ENCODE data around the gene HIGD1B. TPM values are rescaled to one million over a fixed set of nuclear protein-coding genes. Genes with fewer than 3 reads are reported as not detected.
A peak's percentile ranks its signal among the peaks of the same experiment; 100 is the strongest.

Gene HIGD1B
- total and polyA plus RNA-seq, 12 donors, result 0.50 to 7.1 (median 1.8) TPM; not detected in 8

- Histone ChIP-seq H3K27ac (no peak overlapping the region), H3K36me3 (replicated peaks in 1 of 2) (no peaks in the 10 kb centered on the region), H3K4me1 (replicated peaks in 1 of 2) (peaks cover 10 to 17% of the 10 kb centered on the region in 2 donors), H3K9me3 (replicated peaks in 1 of 3) (no peaks in the 10 kb centered on the region), H3K27me3 (peaks cover 60% of the 10 kb centered on the region), H3K4me3 (no peak overlapping the region)
- intact Hi-C loops (cut with DNase I), result no loop called here
- TF ChIP-seq, protein P1, sequence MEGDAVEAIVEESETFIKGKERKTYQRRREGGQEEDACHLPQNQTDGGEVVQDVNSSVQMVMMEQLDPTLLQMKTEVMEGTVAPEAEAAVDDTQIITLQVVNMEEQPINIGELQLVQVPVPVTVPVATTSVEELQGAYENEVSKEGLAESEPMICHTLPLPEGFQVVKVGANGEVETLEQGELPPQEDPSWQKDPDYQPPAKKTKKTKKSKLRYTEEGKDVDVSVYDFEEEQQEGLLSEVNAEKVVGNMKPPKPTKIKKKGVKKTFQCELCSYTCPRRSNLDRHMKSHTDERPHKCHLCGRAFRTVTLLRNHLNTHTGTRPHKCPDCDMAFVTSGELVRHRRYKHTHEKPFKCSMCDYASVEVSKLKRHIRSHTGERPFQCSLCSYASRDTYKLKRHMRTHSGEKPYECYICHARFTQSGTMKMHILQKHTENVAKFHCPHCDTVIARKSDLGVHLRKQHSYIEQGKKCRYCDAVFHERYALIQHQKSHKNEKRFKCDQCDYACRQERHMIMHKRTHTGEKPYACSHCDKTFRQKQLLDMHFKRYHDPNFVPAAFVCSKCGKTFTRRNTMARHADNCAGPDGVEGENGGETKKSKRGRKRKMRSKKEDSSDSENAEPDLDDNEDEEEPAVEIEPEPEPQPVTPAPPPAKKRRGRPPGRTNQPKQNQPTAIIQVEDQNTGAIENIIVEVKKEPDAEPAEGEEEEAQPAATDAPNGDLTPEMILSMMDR (IDR thresholded peaks at IDR 0.05), result no peak
- TF ChIP-seq POLR2A (IDR thresholded peaks at IDR 0.05), result no peak
- no peak for DNase-seq
- 82 to 95% (median 88%) methylated on average over 1 of the region's 1 CpG for WGBS, 4 donors
Measured at GRCh38 chr17:44827863-44828262, 19.8 kb upstream of the HIGD1B start.

- 5 to 11% (median 8%) methylated on average over 21 of the region's 21 CpGs for WGBS, 4 donors
- peaks cover 58% of the 10 kb centered on the region for H3K27me3 ChIP-seq
Measured at GRCh38 chr17:44828919-44829522, 18.7 kb upstream of the HIGD1B start.

DNA sequence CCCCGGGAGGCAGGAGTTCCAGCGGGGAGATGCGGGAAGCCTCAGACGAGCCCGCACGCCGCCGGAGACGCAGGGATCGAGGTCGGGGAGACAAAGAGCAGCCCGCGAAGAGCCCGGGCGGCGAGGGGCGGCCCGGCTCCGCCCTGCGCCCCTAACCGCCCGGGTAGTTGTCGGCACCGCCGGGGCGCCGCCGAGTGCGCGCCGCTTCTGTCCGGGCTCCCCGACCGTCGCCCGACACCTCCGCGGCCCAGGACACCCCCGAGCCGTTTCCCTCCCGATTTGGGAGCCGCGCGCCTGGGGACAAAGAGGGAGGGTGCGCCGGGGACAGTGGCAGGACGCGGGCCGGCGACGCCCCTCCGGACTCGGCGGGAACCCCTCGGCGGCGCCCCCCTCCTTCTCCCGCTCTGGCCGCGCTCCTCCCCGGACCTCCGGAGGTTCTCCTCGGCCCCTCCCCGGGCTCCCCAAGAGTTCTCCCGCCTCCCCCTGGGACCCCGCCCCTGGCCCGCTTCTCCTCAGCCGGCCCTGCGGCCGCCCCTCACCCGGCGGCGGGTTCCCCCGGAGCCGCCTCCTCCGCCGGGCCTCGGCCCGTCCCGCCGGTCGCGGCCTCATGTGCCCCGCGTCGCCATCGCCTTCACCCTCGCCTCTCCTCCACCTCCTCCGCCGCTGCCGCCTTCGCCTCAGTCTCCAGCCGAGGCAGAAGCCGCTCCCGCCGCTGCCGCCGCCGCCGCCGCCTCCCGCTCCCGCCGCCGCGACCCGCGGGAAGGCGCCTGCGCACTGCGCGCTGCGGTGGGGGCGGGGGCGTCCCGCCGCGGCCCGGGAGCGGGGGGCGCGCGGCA, 17.9 kb upstream of the HIGD1B start, which contains the start of gene GJC1:
TSS of gene GJC1 (minus strand) at position 765 of the 836 bp plus-strand sequence. CDS start 24,470 bp downstream, outside the sequence.
- no peaks in the 10 kb centered on the region for H3K9me3 ChIP-seq (replicated peaks in 1 of 3)
- TF ChIP-seq, protein P1 (IDR thresholded peaks at IDR 0.05), result no peak
- TF ChIP-seq POLR2A (IDR thresholded peaks at IDR 0.05), result no peak
- no peaks in the 10 kb centered on the region for H3K36me3 ChIP-seq (replicated peaks in 1 of 2)
- H3K27me3 ChIP-seq, result peaks cover 58% of the 10 kb centered on the region
- 0 to 5% (median 1%) methylated on average over 13 to 114 of the region's 123 CpGs; no CpG with 5 or more reads in 1 of the 4 donors for WGBS, 4 donors
- H3K4me1 ChIP-seq (replicated peaks in 1 of 2), result peaks cover 10 to 17% of the 10 kb centered on the region in 2 donors
- H3K4me3 ChIP-seq, result peak within 1 kb of the TSS in 2 of 4 donors; percentile 13 to 63
- intact Hi-C loops (cut with DNase I), result no loop called here
- H3K27ac ChIP-seq, result peak within 1 kb of the TSS in 1 of 5 donors; percentile 5
- peak in 3 of 7 donors; percentile 10 to 28 (median 22) for DNase-seq

More at GRCh38 chr17:44828919-44829522, 18.7 kb upstream of the HIGD1B start:
- TF ChIP-seq POLR2A (IDR thresholded peaks at IDR 0.05), result no peak
- TF ChIP-seq, protein P1 (IDR thresholded peaks at IDR 0.05), result no peak
- Histone ChIP-seq H3K36me3 (replicated peaks in 1 of 2) (no peaks in the 10 kb centered on the region), H3K27ac (peak overlapping the region in 1 of 5 donors; percentile 5), H3K9me3 (replicated peaks in 1 of 3) (no peaks in the 10 kb centered on the region), H3K4me3 (peak overlapping the region in 2 of 4 donors; percentile 13 to 63), H3K4me1 (replicated peaks in 1 of 2) (peaks cover 10 to 17% of the 10 kb centered on the region in 2 donors)
- no peak for DNase-seq
- intact Hi-C loops (cut with DNase I), result no loop called here

Data from adrenal gland (tissue), 12 donors.